Neural crest cell (in vitro differentiated cells): ENCODE data around the gene NR5A1. TPM values are rescaled to one million over a fixed set of nuclear protein-coding genes. Genes with fewer than 3 reads are reported as not detected.

Experiments used
- DNase-seq: peaks from one replicate; pipeline ENCODE4 v3.0.0; 2021; ENCODE audit warnings: low read depth, mixed read lengths, low spot score
- H3K27ac Mint-ChIP-seq: one replicate; pipeline ENCODE4 v1.8.0; 2021; ENCODE audit warnings: mild to moderate bottlenecking, mixed read lengths; ENCODE audit not compliant: unreplicated experiment
- H3K27me3 Mint-ChIP-seq: 2 replicates; pipeline ENCODE4 v1.8.0; 2021; ENCODE audit warnings: low read depth, mild to moderate bottlenecking, mixed read lengths
- H3K36me3 Mint-ChIP-seq: 2 replicates; pipeline ENCODE4 v1.8.0; 2021; ENCODE audit warnings: low read depth, mild to moderate bottlenecking, mixed read lengths
- H3K4me1 Mint-ChIP-seq: 2 replicates; pipeline ENCODE4 v1.8.0; 2021; ENCODE audit warnings: mixed read lengths
- H3K4me3 Mint-ChIP-seq: one replicate; pipeline ENCODE4 v1.8.0; 2021; ENCODE audit warnings: mild to moderate bottlenecking, mixed read lengths
- H3K9me3 Mint-ChIP-seq: 2 replicates; pipeline ENCODE4 v1.8.0; 2021; ENCODE audit warnings: mixed read lengths
- CTCF ChIP-seq: fragments of 200-600 bp; sonication (generic); conservative IDR thresholded peaks from 2 replicates; pipeline ENCODE4 v1.5.0; 2021; ENCODE audit warnings: antibody characterized with exemption, mild to moderate bottlenecking
- total RNA-seq: library from RNA; stranded (reverse); gene quantifications from 2 replicates; pipeline ENCODE4 v1.2.1, GENCODE V29; 2021

Gene NR5A1
- total RNA-seq, 1 donor from 2014 or later, result 0.35 TPM

- no peak for TF ChIP-seq CTCF
- H3K27ac Mint-ChIP-seq, result no peak overlapping the region
- peaks cover 15% of the 10 kb centered on the region for H3K4me1 Mint-ChIP-seq
- peaks cover 9% of the 10 kb centered on the region for H3K27me3 Mint-ChIP-seq
- H3K36me3 Mint-ChIP-seq, result no peaks in the 10 kb centered on the region
- H3K4me3 Mint-ChIP-seq, result peak overlapping the region; percentile 38
- H3K9me3 Mint-ChIP-seq, result no peaks in the 10 kb centered on the region
- no peak for DNase-seq
Observed at GRCh38 chr9:124475868-124476690, 31.1 kb downstream of the NR5A1 start.

GRCh38 chr9:124475158-124475867 is 31.9 kb downstream of the NR5A1 start:
- DNase-seq, result no peak
- H3K36me3 Mint-ChIP-seq, result no peaks in the 10 kb centered on the region
- H3K4me1 Mint-ChIP-seq, result peaks cover 12% of the 10 kb centered on the region
- no peaks in the 10 kb centered on the region for H3K9me3 Mint-ChIP-seq
- H3K27me3 Mint-ChIP-seq, result peaks cover 6% of the 10 kb centered on the region
- no peak overlapping the region for H3K4me3 Mint-ChIP-seq
- H3K27ac Mint-ChIP-seq, result no peak overlapping the region
- no peak for TF ChIP-seq CTCF

GRCh38 chr9:124474151-124474550 is 33.0 kb downstream of the NR5A1 start:
- no peak for DNase-seq
- Mint-ChIP-seq H3K9me3 (no peaks in the 10 kb centered on the region), H3K27ac (no peak overlapping the region), H3K27me3 (no peaks in the 10 kb centered on the region), H3K4me1 (peaks cover 7% of the 10 kb centered on the region), H3K4me3 (no peak overlapping the region), H3K36me3 (no peaks in the 10 kb centered on the region)
- TF ChIP-seq CTCF, result no peak

GRCh38 chr9:124473310-124473709 is 33.9 kb downstream of the NR5A1 start:
- H3K27ac Mint-ChIP-seq, result peak overlapping the region; percentile 57
- no peaks in the 10 kb centered on the region for H3K9me3 Mint-ChIP-seq
- no peak overlapping the region for H3K4me3 Mint-ChIP-seq
- no peaks in the 10 kb centered on the region for H3K27me3 Mint-ChIP-seq
- DNase-seq, result no peak
- H3K4me1 Mint-ChIP-seq, result peaks cover 4% of the 10 kb centered on the region
- TF ChIP-seq CTCF, result no peak
- H3K36me3 Mint-ChIP-seq, result no peaks in the 10 kb centered on the region

GRCh38 chr9:124472770-124473169 is 34.4 kb downstream of the NR5A1 start:
- H3K9me3 Mint-ChIP-seq, result no peaks in the 10 kb centered on the region
- no peaks in the 10 kb centered on the region for H3K36me3 Mint-ChIP-seq
- no peaks in the 10 kb centered on the region for H3K4me1 Mint-ChIP-seq
- no peak overlapping the region for H3K4me3 Mint-ChIP-seq
- TF ChIP-seq CTCF, result no peak
- no peak for DNase-seq
- no peaks in the 10 kb centered on the region for H3K27me3 Mint-ChIP-seq
- H3K27ac Mint-ChIP-seq, result peak overlapping the region; percentile 57
